MCF 10A (cell line): ENCODE measurements around the gene PKN1. TPM values are rescaled to one million over a fixed set of nuclear protein-coding genes. Genes with fewer than 3 reads are reported as not detected.

ENCODE experiments used
- BruUV-seq: library from RNA; stranded (reverse); fragments of 400-500 nt; replicated peaks from 2 replicates; lab custom pipeline; 2021; lab: Mats Ljungman, UMichigan
- CTCF ChIA-PET: fragments of 300-600 bp; sonication (Branson Sonifier 250); formaldehyde crosslinking; extraction: SDS; loops from one replicate; lab custom pipeline; 2021; ENCODE audit warnings: antibody characterized with exemption, inconsistent platforms; lab: Yijun Ruan, JAX
- POLR2A ChIA-PET: fragments of 300-600, 350-650 bp; sonication (Branson Sonifier 250); formaldehyde crosslinking; extraction: SDS; loops from one replicate; lab custom pipeline; 2020; ENCODE audit warnings: antibody characterized with exemption, inconsistent platforms; lab: Yijun Ruan, JAX
- DNase-seq: peaks from one replicate; pipeline ENCODE4 v3.0.0-alpha.2; 2018; ENCODE audit not compliant: unreplicated experiment
- H3K27ac Mint-ChIP-seq: one replicate; pipeline ENCODE4 v1.8.0; 2022; ENCODE audit warnings: mild to moderate bottlenecking, low read depth, mixed read lengths; ENCODE audit not compliant: unreplicated experiment
- H3K27me3 Mint-ChIP-seq: one replicate; pipeline ENCODE4 v1.8.0; 2022; ENCODE audit warnings: mixed read lengths; ENCODE audit not compliant: insufficient read depth, unreplicated experiment
- H3K36me3 Mint-ChIP-seq: one replicate; pipeline ENCODE4 v1.8.0; 2022; ENCODE audit warnings: mild to moderate bottlenecking, moderate library complexity, mixed read lengths; ENCODE audit not compliant: insufficient read depth, unreplicated experiment
- H3K4me1 Mint-ChIP-seq: one replicate; pipeline ENCODE4 v1.8.0; 2022; ENCODE audit warnings: mixed read lengths; ENCODE audit not compliant: insufficient read depth, unreplicated experiment
- H3K4me3 Mint-ChIP-seq: one replicate; pipeline ENCODE4 v1.8.0; 2022; ENCODE audit warnings: mild to moderate bottlenecking, moderate library complexity, mixed read lengths; ENCODE audit not compliant: unreplicated experiment
- H3K9me3 Mint-ChIP-seq: one replicate; pipeline ENCODE4 v1.8.0; 2022; ENCODE audit warnings: mixed read lengths; ENCODE audit not compliant: unreplicated experiment
- CTCF ChIP-seq: fragments of 200-600 bp; IDR thresholded peaks from one replicate; pipeline ENCODE4 v1.8.0; 2022; ENCODE audit warnings: antibody characterized with exemption, mild to moderate bottlenecking; ENCODE audit not compliant: unreplicated experiment
- intact Hi-C: fragments of 100-400 bp; cut with micrococcal nuclease; formaldehyde crosslinking; loops from 2 replicates; pipeline ENCODE4 v1.14.1; 2022
- total RNA-seq: library from RNA; stranded (reverse); gene quantifications from 2 replicates; pipeline ENCODE4 v1.2.3, GENCODE V29; 2022

The PKN1 gene
- total RNA-seq, 1 experiment from 2014 or later: 94.8 TPM

- H3K9me3 Mint-ChIP-seq: no peaks in the 10 kb centered on the region
- no TSS peak for BruUV-seq
- H3K36me3 Mint-ChIP-seq: peaks cover 61% of the 10 kb centered on the region
- ChIA-PET POLR2A (interaction anchor here (1.1 to 1.4 kb wide), 2 partner anchors 31 to 278 kb away, joined by 3 read pairs; no protein-coding TSS in a partner anchor), CTCF (interaction anchor here (0.6 to 0.7 kb wide), 2 partner anchors 9 to 16 kb away, joined by 3 to 5 read pairs; no protein-coding TSS in a partner anchor)
- no peak overlapping the region for H3K27ac Mint-ChIP-seq
- intact Hi-C loops: loop anchor here (5.0 kb wide), 1 partner anchor 33 kb away; the partner anchor contains the start of gene ADGRE5
- no peak for DNase-seq
- no peak for TF ChIP-seq CTCF
- no peak overlapping the region for H3K4me3 Mint-ChIP-seq
- no peaks in the 10 kb centered on the region for H3K27me3 Mint-ChIP-seq
- peaks cover 23% of the 10 kb centered on the region for H3K4me1 Mint-ChIP-seq
Measured at GRCh38 chr19:14414926-14415690, 18.0 kb upstream of the PKN1 start.

- H3K4me1 Mint-ChIP-seq: peaks cover 23% of the 10 kb centered on the region
Measured at GRCh38 chr19:14416817-14417231, 16.3 kb upstream of the PKN1 start.

GRCh38 chr19:14418856-14419105 lies 14.3 kb upstream of the PKN1 start:
- no peak for DNase-seq
- Mint-ChIP-seq H3K9me3 (no peaks in the 10 kb centered on the region), H3K4me1 (peaks cover 23% of the 10 kb centered on the region), H3K27me3 (no peaks in the 10 kb centered on the region), H3K27ac (peak overlapping the region; percentile 88), H3K4me3 (peak overlapping the region; percentile 79), H3K36me3 (peaks cover 29% of the 10 kb centered on the region)
- POLR2A ChIA-PET: interaction anchor here (0.6 to 3.1 kb wide), 13 partner anchors 13 to 282 kb away, joined by 3 to 22 read pairs (median 4); partner anchors contain the start of genes ADGRE5, ASF1B, DNAJB1 and GIPC1
- BruUV-seq: no TSS peak
- CTCF ChIA-PET: no interaction called here
- intact Hi-C loops: loop anchor here (2.0 to 5.0 kb wide), 2 partner anchors 36 to 282 kb away; partner anchors contain the start of genes ADGRE5 and ASF1B
- no peak for TF ChIP-seq CTCF

More at GRCh38 chr19:14416817-14417231, 16.3 kb upstream of the PKN1 start:
- Mint-ChIP-seq H3K36me3 (peaks cover 49% of the 10 kb centered on the region), H3K4me3 (peak overlapping the region; percentile 79), H3K27ac (peak overlapping the region; percentile 68), H3K27me3 (no peaks in the 10 kb centered on the region), H3K9me3 (no peaks in the 10 kb centered on the region)
- BruUV-seq: no TSS peak
- no peak for TF ChIP-seq CTCF
- ChIA-PET POLR2A (interaction anchor here (0.6 to 3.0 kb wide), 9 partner anchors 9 to 280 kb away, joined by 3 to 22 read pairs (median 3); partner anchors contain the start of genes ADGRE5 and ASF1B), CTCF (interaction anchor here (0.6 to 1.2 kb wide), 5 partner anchors 21 to 228 kb away, joined by 3 read pairs; no protein-coding TSS in a partner anchor)
- DNase-seq: peak; percentile 63
- intact Hi-C loops: loop anchor here (5.0 kb wide), 1 partner anchor 35 kb away; the partner anchor contains the start of gene ADGRE5
